OCI-LY1 (cell line): Measurements from ENCODE around the gene DMRTA1.

Source experiments
- CTCF ChIP-seq: fragments of 200-600 bp; sonication (generic), shearing (Covaris generic); IDR thresholded peaks from 2 replicates; pipeline ENCODE4 v1.5.1; 2017; ENCODE audit warnings: mild to moderate bottlenecking, antibody characterized with exemption, low read length, moderate library complexity, mixed read lengths
- EZH2 ChIP-seq: fragments of 200-600 bp; sonication (generic), shearing (Covaris generic); IDR thresholded peaks from 2 replicates; pipeline ENCODE4 v1.8.0; 2017; ENCODE audit warnings: borderline replicate concordance, mixed run types, mild to moderate bottlenecking, antibody characterized with exemption, low read length, moderate library complexity, mixed read lengths

GRCh38 chr9:22413884-22414283 is 32.7 kb upstream of the DMRTA1 start:
- TF ChIP-seq EZH2 (no peak), CTCF (no peak)
